ENCODE measurements around the gene EYA2. TPM values are rescaled to one million over a fixed set of nuclear protein-coding genes. Genes with fewer than 3 reads are reported as not detected.

Gene EYA2
- total RNA-seq, 1 donor from 2014 or later: 1.8 TPM

DNA sequence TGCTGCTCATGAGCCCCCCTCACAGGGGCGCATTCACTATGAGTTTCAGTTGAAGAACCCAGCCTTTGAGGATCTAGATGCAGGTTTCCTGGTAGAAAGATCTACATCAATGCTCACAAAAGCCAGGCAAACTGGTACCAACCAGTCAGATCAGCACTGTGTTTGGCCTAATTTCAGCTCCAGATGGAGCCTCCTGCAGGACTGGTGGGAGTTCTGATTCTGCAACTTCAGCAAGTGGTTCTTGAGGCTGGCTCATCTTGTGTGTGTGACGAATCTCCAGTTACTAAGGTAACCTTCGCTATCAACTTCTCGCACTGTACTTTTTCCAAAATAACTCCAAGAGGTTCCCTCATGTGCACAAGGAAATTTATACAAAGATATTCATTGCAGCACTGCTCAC is 343.1 kb downstream of the EYA2 start:
- peaks cover 5% of the 10 kb centered on the region for H4K20me1 ChIP-seq (ENCODE audit: low read depth)
- no peaks in the 10 kb centered on the region for H3K27me3 ChIP-seq
- H2AFZ ChIP-seq (replicated peaks): no peak overlapping the region
- H3K79me2 ChIP-seq (ENCODE audit: low read depth): peaks cover 45% of the 10 kb centered on the region
- H3K4me1 ChIP-seq: no peaks in the 10 kb centered on the region
- no peak overlapping the region for H3K4me3 ChIP-seq
- H3K27ac ChIP-seq: no peak overlapping the region
- peaks cover 7% of the 10 kb centered on the region for H3F3A ChIP-seq (ENCODE audit: low read depth)
- H3K36me3 ChIP-seq: peaks cover 19% of the 10 kb centered on the region
- DNase-seq (ENCODE audit: low spot score): no peak
- Mint-ChIP-seq H3K36me3 (peaks cover 37% of the 10 kb centered on the region), H3K27me3 (ENCODE audit: insufficient read depth, low read depth) (peaks cover 3% of the 10 kb centered on the region), H3K4me3 (no peak overlapping the region), H3K27ac (no peak overlapping the region), H3K4me1 (no peaks in the 10 kb centered on the region), H3K9me3 (no peaks in the 10 kb centered on the region)
- H3K9ac ChIP-seq: no peak overlapping the region
- no peak overlapping the region for H3K4me2 ChIP-seq
- H3K9me3 ChIP-seq (ENCODE audit: low read depth): no peaks in the 10 kb centered on the region
- TF ChIP-seq EZH2 (IDR thresholded peaks at IDR 0.05) (no peak), EZH2phosphoT487 (IDR thresholded peaks at IDR 0.05) (no peak)
- TF ChIP-seq, protein P1, sequence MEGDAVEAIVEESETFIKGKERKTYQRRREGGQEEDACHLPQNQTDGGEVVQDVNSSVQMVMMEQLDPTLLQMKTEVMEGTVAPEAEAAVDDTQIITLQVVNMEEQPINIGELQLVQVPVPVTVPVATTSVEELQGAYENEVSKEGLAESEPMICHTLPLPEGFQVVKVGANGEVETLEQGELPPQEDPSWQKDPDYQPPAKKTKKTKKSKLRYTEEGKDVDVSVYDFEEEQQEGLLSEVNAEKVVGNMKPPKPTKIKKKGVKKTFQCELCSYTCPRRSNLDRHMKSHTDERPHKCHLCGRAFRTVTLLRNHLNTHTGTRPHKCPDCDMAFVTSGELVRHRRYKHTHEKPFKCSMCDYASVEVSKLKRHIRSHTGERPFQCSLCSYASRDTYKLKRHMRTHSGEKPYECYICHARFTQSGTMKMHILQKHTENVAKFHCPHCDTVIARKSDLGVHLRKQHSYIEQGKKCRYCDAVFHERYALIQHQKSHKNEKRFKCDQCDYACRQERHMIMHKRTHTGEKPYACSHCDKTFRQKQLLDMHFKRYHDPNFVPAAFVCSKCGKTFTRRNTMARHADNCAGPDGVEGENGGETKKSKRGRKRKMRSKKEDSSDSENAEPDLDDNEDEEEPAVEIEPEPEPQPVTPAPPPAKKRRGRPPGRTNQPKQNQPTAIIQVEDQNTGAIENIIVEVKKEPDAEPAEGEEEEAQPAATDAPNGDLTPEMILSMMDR (IDR thresholded peaks at IDR 0.05): no peak

Small RNAs within 50 kb of the gene (microRNA-seq; reads per million reads assigned to microRNA genes)
- gene MIR3616: not detected

Small RNAs within 50 kb of the gene (small RNA-seq; reads per million reads assigned to genes)
- gene MIR3616: not detected

Other genes starting within 250 kb of the EYA2 start
- gene SLC13A3, start 243.4 kb upstream of the EYA2 start, total RNA-seq (ENCODE audit: low replicate concordance): 4.5 and 7.4 TPM in 2 replicates
- gene TP53RK, start 205.4 kb upstream of the EYA2 start, total RNA-seq (ENCODE audit: low replicate concordance): 15.9 and 16.3 TPM in 2 replicates
- 9.2 and 9.6 TPM in 2 replicates for gene SLC2A10, start 185.2 kb upstream of the EYA2 start, total RNA-seq (ENCODE audit: low replicate concordance)